HepG2 (cell line): Measurements from ENCODE around the gene NME1. TPM values are rescaled to one million over a fixed set of nuclear protein-coding genes. Genes with fewer than 3 reads are reported as not detected.

Source experiments
- ETS1 ChIP-seq: sonication (generic); formaldehyde crosslinking; IDR thresholded peaks from 2 replicates; pipeline ENCODE4 v1.4.0; 2020; ENCODE audit warnings: missing genetic modification reagents
- FOXA1 ChIP-seq, 2 experiments: fragments of 450-650 bp in 1 of 2; sonication (generic) in 1 of 2; formaldehyde crosslinking in 1 of 2; IDR thresholded peaks; 2 replicates each; pipeline versions ENCODE4 v1.4.0 to v1.6.1; 2016 to 2020; ENCODE audit warnings: missing genetic modification reagents in 1 of 2
- GPN1 ChIP-seq: sonication (generic); formaldehyde crosslinking; IDR thresholded peaks from 2 replicates; pipeline ENCODE4 v1.5.1; 2020; ENCODE audit warnings: missing genetic modification reagents, borderline replicate concordance
- HNRNPL ChIP-seq: fragments of 200-400 bp; formaldehyde crosslinking; IDR thresholded peaks from 2 replicates; pipeline ENCODE4 v1.6.1; 2017; ENCODE audit warnings: mild to moderate bottlenecking, low read depth, low read length
- NR2F1 ChIP-seq, 2 experiments: fragments of 450-650 bp in 1 of 2; formaldehyde crosslinking in 1 of 2; IDR thresholded peaks; 2 replicates each; pipeline versions ENCODE4 v1.5.0 to v1.6.1; 2016 to 2020; ENCODE audit warnings: mild to moderate bottlenecking in 1 of 2, missing compliant biosample characterization in 1 of 2, missing genetic modification reagents in 1 of 2, moderate library complexity in 1 of 2
- PAXIP1 ChIP-seq: sonication (generic); formaldehyde crosslinking; conservative IDR thresholded peaks from 2 replicates; pipeline ENCODE4 v1.4.0; 2020; ENCODE audit warnings: mild to moderate bottlenecking, missing genetic modification reagents, moderate library complexity
- ZHX1 ChIP-seq: sonication (generic); formaldehyde crosslinking; IDR thresholded peaks from 2 replicates; pipeline ENCODE4 v1.8.1; 2022; ENCODE audit warnings: low read depth, mild to moderate bottlenecking, missing genetic modification reagents
- ZNF562 ChIP-seq: sonication (generic); formaldehyde crosslinking; IDR thresholded peaks from 2 replicates; pipeline ENCODE4 v1.8.0; 2022; ENCODE audit warnings: missing genetic modification reagents, borderline replicate concordance
- ZNF615 ChIP-seq: sonication (generic); formaldehyde crosslinking; IDR thresholded peaks from 2 replicates; pipeline ENCODE4 v1.5.0; 2020; ENCODE audit warnings: mild to moderate bottlenecking, missing genetic modification reagents, borderline replicate concordance
- polyA plus RNA-seq, 8 experiments: library from polyadenylated mRNA; depleted of rRNA in 3 of 8; stranded (reverse) in 7 of 8; unstranded in 1 of 8; fragments of >200 nt; fragmentation: Illumina TruSeq in 4 of 8; extraction: Trizol in 4 of 8; gene quantifications; 2 replicates each; pipeline versions ENCODE4 v1.2.1 to v1.2.3, GENCODE V29; 2011 to 2016; ENCODE audit warnings: low read depth in 4 of 8, missing spikeins in 1 of 8, mixed read lengths in 1 of 8; ENCODE audit not compliant: insufficient read depth in 1 of 8
- total RNA-seq, 5 experiments: library from RNA; depleted of rRNA; stranded (reverse); fragments of >200 nt; fragmentation: Illumina TruSeq; extraction: Trizol; gene quantifications; 2 replicates each; pipeline ENCODE4 v1.2.3, GENCODE V29; 2016; ENCODE audit warnings: low read depth in 1 of 5
- TF ChIP-seq, protein P1 (sequence below): sonication (generic); formaldehyde crosslinking; IDR thresholded peaks from 2 replicates; pipeline ENCODE4 v1.4.0; 2020; ENCODE audit warnings: missing genetic modification reagents
- TF ChIP-seq, protein P2 (sequence below): sonication (generic); formaldehyde crosslinking; IDR thresholded peaks from 2 replicates; pipeline ENCODE4 v1.5.1; 2020; ENCODE audit warnings: mild to moderate bottlenecking, missing genetic modification reagents

Gene NME1
- total and polyA plus RNA-seq, 2 of the 13 experiments (the other 11 are each of a cell fraction or from before 2014, with no cell fraction given), result 295 to 516 TPM

GRCh38 chr17:51153210-51154072 lies at the start of gene NME1 (continued):
- TF ChIP-seq ZHX1 (CRISPR knock-in tag) (0 out of 2 replicates have a peak, but pooled peaks have one; percentile 10), GPN1 (CRISPR knock-in tag) (peak; percentile 53; the same call in 1 of the 2 replicates), FOXA1 (IDR thresholded peaks at IDR 0.05) (no peak), FOXA1 (CRISPR knock-in tag; IDR thresholded peaks at IDR 0.05) (peak; percentile 68; the same call in 1 of the 2 replicates), ETS1 (no peak), PAXIP1 (peak; percentile 87), HNRNPL (peak; percentile 73; the same call in 1 of the 2 replicates), ZNF615 (CRISPR knock-in tag) (peak; percentile 98), ZNF562 (CRISPR knock-in tag) (0 out of 2 replicates have a peak, but pooled peaks have one; percentile 47), NR2F1 (CRISPR knock-in tag; IDR thresholded peaks at IDR 0.05) (peak; percentile 43 to 55; a peak in 2 of 4 replicates)
- TF ChIP-seq, protein P1, sequence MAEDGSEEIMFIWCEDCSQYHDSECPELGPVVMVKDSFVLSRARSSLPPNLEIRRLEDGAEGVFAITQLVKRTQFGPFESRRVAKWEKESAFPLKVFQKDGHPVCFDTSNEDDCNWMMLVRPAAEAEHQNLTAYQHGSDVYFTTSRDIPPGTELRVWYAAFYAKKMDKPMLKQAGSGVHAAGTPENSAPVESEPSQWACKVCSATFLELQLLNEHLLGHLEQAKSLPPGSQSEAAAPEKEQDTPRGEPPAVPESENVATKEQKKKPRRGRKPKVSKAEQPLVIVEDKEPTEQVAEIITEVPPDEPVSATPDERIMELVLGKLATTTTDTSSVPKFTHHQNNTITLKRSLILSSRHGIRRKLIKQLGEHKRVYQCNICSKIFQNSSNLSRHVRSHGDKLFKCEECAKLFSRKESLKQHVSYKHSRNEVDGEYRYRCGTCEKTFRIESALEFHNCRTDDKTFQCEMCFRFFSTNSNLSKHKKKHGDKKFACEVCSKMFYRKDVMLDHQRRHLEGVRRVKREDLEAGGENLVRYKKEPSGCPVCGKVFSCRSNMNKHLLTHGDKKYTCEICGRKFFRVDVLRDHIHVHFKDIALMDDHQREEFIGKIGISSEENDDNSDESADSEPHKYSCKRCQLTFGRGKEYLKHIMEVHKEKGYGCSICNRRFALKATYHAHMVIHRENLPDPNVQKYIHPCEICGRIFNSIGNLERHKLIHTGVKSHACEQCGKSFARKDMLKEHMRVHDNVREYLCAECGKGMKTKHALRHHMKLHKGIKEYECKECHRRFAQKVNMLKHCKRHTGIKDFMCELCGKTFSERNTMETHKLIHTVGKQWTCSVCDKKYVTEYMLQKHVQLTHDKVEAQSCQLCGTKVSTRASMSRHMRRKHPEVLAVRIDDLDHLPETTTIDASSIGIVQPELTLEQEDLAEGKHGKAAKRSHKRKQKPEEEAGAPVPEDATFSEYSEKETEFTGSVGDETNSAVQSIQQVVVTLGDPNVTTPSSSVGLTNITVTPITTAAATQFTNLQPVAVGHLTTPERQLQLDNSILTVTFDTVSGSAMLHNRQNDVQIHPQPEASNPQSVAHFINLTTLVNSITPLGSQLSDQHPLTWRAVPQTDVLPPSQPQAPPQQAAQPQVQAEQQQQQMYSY (CRISPR knock-in tag), result peak; percentile 79; the same call in 1 of the 2 replicates
- TF ChIP-seq, protein P2, sequence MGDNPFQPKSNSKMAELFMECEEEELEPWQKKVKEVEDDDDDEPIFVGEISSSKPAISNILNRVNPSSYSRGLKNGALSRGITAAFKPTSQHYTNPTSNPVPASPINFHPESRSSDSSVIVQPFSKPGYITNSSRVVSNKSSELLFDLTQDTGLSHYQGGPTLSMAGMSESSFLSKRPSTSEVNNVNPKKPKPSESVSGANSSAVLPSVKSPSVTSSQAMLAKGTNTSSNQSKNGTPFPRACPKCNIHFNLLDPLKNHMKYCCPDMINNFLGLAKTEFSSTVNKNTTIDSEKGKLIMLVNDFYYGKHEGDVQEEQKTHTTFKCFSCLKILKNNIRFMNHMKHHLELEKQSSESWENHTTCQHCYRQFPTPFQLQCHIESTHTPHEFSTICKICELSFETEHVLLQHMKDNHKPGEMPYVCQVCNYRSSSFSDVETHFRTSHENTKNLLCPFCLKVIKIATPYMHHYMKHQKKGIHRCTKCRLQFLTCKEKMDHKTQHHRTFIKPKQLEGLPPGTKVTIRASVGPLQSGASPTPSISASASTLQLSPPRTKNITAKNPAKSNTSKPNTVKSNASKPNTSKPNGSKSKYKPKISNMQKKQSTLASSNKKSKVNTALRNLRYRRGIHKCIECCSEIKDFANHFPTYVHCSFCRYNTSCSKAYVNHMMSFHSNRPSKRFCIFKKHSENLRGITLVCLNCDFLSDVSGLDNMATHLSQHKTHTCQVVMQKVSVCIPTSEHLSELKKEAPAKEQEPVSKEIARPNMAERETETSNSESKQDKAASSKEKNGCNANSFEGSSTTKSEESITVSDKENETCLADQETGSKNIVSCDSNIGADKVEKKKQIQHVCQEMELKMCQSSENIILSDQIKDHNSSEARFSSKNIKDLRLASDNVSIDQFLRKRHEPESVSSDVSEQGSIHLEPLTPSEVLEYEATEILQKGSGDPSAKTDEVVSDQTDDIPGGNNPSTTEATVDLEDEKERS (CRISPR knock-in tag), result peak; percentile 95; the same call in 1 of the 2 replicates
